A549 treated with ZK216348 at 1 μM for 4 hours (cell line): Measurements from ENCODE around the gene SYS1. TPM values are rescaled to one million over a fixed set of nuclear protein-coding genes. Genes with fewer than 3 reads are reported as not detected.

Experiments
- total RNA-seq: library from RNA; stranded (reverse); fragments of 200-300 nt; extraction: Qiagen RNA extraction; gene quantifications from 5 replicates; pipeline ENCODE4 v1.2.3, GENCODE V29; 2022; ENCODE audit warnings: low read depth

SYS1 gene
- total RNA-seq: 19.4 to 31.5 TPM (median 30.5 TPM) in 5 replicates

DNA sequence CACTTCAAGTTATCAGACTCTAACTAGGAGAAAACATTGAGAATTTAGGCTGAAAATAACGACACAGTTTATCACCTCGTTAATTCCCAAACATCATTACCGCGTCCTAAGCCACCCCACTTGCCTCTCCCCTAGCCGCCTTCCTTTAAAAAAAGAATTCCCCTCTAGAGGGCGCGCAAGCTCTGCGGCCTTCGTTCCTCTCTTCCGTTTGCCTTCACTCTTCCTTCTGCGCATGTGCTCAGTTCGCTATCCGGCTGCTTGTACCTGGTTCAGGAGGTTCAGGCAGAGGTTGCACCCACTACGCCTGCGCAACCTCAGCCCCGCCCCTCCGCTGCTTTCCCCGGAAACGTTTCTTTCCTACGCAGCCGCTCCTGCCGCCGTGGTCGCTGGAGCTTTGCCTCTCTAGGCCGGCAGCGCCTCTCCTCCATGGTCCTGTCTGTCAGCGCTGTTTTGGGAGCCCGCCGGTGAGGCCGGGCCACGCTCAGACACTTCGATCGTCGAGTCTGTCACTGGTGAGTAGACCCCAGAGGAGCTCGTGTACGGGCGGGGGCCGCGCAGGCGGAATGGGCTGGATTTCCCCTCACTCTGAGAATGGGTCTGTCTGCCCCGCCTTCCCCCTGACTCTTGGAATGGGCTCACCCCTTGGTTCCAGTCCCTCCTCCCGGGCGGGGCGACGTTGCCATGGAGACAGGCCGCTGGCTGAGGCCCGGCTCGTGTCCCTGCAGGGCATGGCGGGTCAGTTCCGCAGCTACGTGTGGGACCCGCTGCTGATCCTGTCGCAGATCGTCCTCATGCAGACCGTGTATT, at the start of gene SYS1:
Gene SYS1 (plus strand): TSS at position 353 of the 807 bp plus-strand sequence. CDS start 376 bp downstream, at position 729.

DNA sequence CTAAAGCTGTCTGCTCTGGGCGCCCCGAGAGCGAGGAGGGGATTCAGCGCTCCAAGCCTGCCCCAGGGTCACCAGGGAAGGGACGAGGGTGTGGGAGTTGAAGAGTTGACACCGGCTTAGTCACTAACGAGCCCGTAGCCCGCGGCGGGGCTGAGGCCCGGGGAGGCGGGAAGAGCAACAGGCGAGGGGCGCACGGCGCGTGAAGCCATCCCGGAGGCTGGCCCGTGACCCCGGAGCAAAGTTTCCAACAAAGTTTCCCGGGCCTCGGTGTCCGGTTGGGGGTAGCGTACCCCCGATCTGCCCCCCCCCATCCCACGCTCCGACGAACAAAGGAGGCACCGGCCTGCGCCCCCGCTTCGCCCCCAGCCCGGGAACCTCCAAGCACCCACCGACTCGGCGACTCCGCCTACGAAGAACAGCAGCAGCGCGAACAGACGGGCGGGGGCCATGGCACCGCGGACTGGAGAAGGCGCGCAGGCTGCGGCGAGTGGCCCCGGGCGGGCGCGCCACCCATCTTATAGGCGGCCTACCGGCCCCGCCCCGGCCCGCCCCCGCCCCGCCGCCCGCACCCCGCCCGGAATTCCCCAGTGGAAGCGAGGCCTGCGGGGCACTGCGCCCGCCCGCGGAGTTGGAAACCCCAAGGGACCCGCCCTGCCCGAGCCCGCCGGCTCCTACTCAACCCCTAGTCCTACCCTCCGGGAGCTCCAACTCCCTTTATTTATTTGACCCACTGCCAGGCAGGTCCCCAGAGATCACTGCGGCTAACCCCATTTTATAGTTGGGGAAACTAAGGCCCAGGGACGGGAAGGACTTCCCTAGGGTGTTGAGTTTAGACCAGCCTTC, 14.8 kb upstream of the SYS1 start, which contains the start of gene SDC4:
Gene SDC4 (minus strand): TSS at position 489 of the 843 bp plus-strand sequence. CDS start 40 bp downstream, at position 449.

GRCh38 chr20:45378191-45378590, 15.2 kb downstream of the SYS1 start, which contains the start of gene TP53TG5:
TP53TG5 (minus strand) TSS chr20:45378325; CDS start chr20:45378236, 89 bp downstream.

GRCh38 chr20:45407783-45408645, 45.1 kb downstream of the SYS1 start, which contains the start of gene DBNDD2:
DBNDD2 (plus strand) TSS chr20:45408289; CDS start chr20:45408468, 179 bp downstream.

GRCh38 chr20:45415822-45416637, 53.1 kb downstream of the SYS1 start, which contains the start of gene PIGT:
PIGT (plus strand) TSS chr20:45416141; CDS start chr20:45416157, 16 bp downstream.

Other genes starting within 250 kb of the SYS1 start
- not detected in 5 replicates for gene WFDC5, start 248.0 kb upstream of the SYS1 start, total RNA-seq
- gene WFDC12, start 238.7 kb upstream of the SYS1 start, total RNA-seq: not detected in 5 replicates
- 2.5 to 3.8 TPM (median 2.9 TPM) in 5 replicates for gene PI3, start 188.3 kb upstream of the SYS1 start, total RNA-seq
- gene SEMG1, start 156.1 kb upstream of the SYS1 start, total RNA-seq: not detected in 5 replicates
- not detected in 5 replicates for gene SEMG2, start 141.8 kb upstream of the SYS1 start, total RNA-seq
- 8.3 to 13.8 TPM (median 9.4 TPM) in 5 replicates for gene SLPI, start 108.6 kb upstream of the SYS1 start, total RNA-seq
- not detected in 5 replicates for gene RBPJL, start 56.3 kb upstream of the SYS1 start, total RNA-seq
- gene MATN4, start 54.9 kb upstream of the SYS1 start, total RNA-seq: 0.13 to 0.19 TPM in 2 of 5 replicates, not detected in the others
- gene SDC4, start 14.7 kb upstream of the SYS1 start, total RNA-seq: 103 to 119 TPM (median 118 TPM) in 5 replicates
- not detected in 5 replicates for gene TP53TG5, start 15.2 kb downstream of the SYS1 start, total RNA-seq
- gene DBNDD2, start 45.1 kb downstream of the SYS1 start, total RNA-seq: 25.4 to 28.8 TPM (median 27.3 TPM) in 5 replicates
- gene PIGT, start 53.0 kb downstream of the SYS1 start, total RNA-seq: 73.9 to 102 TPM (median 98.5 TPM) in 5 replicates
- gene WFDC2, start 106.6 kb downstream of the SYS1 start, total RNA-seq: not detected in 5 replicates
- gene SPINT3, start 152.5 kb downstream of the SYS1 start, total RNA-seq: not detected in 5 replicates
- not detected in 5 replicates for gene WFDC6, start 176.3 kb downstream of the SYS1 start, total RNA-seq
- not detected in 5 replicates for gene EPPIN, start 184.2 kb downstream of the SYS1 start, total RNA-seq
- not detected in 5 replicates for gene WFDC8, start 216.1 kb downstream of the SYS1 start, total RNA-seq